ENCODE results near the gene AOPEP.

- no peak for TF ChIP-seq EZH2 (IDR thresholded peaks at IDR 0.05; ENCODE audit: borderline replicate concordance, low read length)
- TF ChIP-seq, protein P1, sequence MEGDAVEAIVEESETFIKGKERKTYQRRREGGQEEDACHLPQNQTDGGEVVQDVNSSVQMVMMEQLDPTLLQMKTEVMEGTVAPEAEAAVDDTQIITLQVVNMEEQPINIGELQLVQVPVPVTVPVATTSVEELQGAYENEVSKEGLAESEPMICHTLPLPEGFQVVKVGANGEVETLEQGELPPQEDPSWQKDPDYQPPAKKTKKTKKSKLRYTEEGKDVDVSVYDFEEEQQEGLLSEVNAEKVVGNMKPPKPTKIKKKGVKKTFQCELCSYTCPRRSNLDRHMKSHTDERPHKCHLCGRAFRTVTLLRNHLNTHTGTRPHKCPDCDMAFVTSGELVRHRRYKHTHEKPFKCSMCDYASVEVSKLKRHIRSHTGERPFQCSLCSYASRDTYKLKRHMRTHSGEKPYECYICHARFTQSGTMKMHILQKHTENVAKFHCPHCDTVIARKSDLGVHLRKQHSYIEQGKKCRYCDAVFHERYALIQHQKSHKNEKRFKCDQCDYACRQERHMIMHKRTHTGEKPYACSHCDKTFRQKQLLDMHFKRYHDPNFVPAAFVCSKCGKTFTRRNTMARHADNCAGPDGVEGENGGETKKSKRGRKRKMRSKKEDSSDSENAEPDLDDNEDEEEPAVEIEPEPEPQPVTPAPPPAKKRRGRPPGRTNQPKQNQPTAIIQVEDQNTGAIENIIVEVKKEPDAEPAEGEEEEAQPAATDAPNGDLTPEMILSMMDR (IDR thresholded peaks at IDR 0.05; ENCODE audit: low read length): no peak
These were observed 91.0 kb downstream of the AOPEP start for GRCh38 chr9:94817291-94818177.

All from OCI-LY1 (cell line).